ACC112 (cell line): ENCODE data around the gene RPTOR.

ENCODE experiments used
- H2AFZ ChIP-seq: fragments of 200-600 bp; sonication (generic); one replicate; pipeline ENCODE4 v1.6.0; 2017; ENCODE audit warnings: antibody characterized with exemption, low read length; ENCODE audit not compliant: unreplicated experiment
- H3K27ac ChIP-seq: fragments of 200-600 bp; sonication (generic); 2 replicates; pipeline ENCODE4 v1.5.1; 2014; ENCODE audit warnings: low read depth, mild to moderate bottlenecking, antibody characterized with exemption, low read length, moderate library complexity
- H3K27me3 ChIP-seq: fragments of 200-600 bp; sonication (generic); 2 replicates; pipeline ENCODE4 v1.6.1; 2014; ENCODE audit warnings: mild to moderate bottlenecking, antibody characterized with exemption, low read length, moderate library complexity, mixed read lengths; ENCODE audit not compliant: insufficient read depth
- H3K36me3 ChIP-seq: fragments of 200-600 bp; sonication (generic); 2 replicates; pipeline ENCODE4 v1.6.1; 2016; ENCODE audit warnings: mild to moderate bottlenecking, antibody characterized with exemption, low read length, moderate library complexity, mixed read lengths; ENCODE audit not compliant: insufficient read depth
- H3K4me1 ChIP-seq: fragments of 200-600 bp; sonication (generic); one replicate; pipeline ENCODE4 v1.6.1; 2016; ENCODE audit warnings: low read length, mixed read lengths; ENCODE audit not compliant: insufficient read depth, unreplicated experiment, control insufficient read depth
- H3K4me3 ChIP-seq: fragments of 200-600 bp; sonication (generic); 2 replicates; pipeline ENCODE4 v1.5.1; 2014; ENCODE audit warnings: mild to moderate bottlenecking, low read depth, low read length
- H3K79me2 ChIP-seq: fragments of 200-600 bp; sonication (generic); one replicate; pipeline ENCODE4 v1.6.0; 2016; ENCODE audit warnings: low read length; ENCODE audit not compliant: control insufficient read depth, unreplicated experiment, insufficient read depth

The RPTOR gene

DNA sequence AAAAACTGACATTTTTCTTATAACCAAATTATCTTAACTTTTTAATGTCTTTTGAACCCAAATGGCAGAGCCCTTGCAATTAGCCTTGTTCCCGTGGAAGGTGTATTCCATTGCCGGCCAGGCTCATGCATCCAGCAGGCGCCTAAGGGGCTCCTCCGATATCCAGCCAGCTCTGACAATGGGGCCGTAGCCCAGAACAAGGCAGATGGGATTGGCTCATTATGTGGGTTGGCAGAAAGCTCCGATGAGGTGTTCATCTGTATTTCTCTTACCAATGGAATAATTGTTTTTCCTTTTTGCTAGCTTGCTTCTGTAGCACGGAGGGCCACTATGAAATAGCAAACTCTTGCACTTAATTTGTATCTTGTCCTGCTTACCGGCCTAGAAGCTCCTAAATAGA lies 238.8 kb downstream of the RPTOR start:
- Histone ChIP-seq H3K36me3 (peaks cover 6% of the 10 kb centered on the region; the same call in 1 of the 2 replicates), H3K4me1 (peaks cover 29% of the 10 kb centered on the region), H3K4me3 (no peak overlapping the region), H3K27me3 (no peaks in the 10 kb centered on the region), H3K79me2 (peaks cover 10% of the 10 kb centered on the region), H2AFZ (no peak overlapping the region), H3K27ac (no peak overlapping the region)

DNA sequence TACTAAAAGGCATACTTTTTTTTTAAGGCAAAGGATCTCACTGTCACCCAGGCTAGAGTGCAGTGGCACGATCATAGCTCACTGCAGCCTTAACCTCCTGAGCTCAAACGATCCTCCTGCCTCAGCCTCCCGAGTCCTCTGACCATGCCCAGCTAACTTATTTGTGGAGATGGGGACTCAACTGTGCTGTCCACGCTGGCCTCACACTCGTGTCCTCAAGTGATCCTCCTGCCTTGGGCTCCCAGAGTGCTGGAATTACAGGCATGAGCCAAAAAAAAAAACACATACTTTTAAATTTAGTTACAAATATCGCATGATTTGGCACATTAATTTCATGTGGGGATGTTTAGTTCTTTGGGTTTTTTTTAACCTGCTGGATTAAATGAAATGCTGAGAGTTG lies 239.3 kb downstream of the RPTOR start:
- Histone ChIP-seq H3K27ac (no peak overlapping the region), H2AFZ (no peak overlapping the region), H3K27me3 (no peaks in the 10 kb centered on the region), H3K79me2 (peaks cover 10% of the 10 kb centered on the region), H3K36me3 (peaks cover 6% of the 10 kb centered on the region; the same call in 1 of the 2 replicates), H3K4me1 (peaks cover 34% of the 10 kb centered on the region), H3K4me3 (no peak overlapping the region)

DNA sequence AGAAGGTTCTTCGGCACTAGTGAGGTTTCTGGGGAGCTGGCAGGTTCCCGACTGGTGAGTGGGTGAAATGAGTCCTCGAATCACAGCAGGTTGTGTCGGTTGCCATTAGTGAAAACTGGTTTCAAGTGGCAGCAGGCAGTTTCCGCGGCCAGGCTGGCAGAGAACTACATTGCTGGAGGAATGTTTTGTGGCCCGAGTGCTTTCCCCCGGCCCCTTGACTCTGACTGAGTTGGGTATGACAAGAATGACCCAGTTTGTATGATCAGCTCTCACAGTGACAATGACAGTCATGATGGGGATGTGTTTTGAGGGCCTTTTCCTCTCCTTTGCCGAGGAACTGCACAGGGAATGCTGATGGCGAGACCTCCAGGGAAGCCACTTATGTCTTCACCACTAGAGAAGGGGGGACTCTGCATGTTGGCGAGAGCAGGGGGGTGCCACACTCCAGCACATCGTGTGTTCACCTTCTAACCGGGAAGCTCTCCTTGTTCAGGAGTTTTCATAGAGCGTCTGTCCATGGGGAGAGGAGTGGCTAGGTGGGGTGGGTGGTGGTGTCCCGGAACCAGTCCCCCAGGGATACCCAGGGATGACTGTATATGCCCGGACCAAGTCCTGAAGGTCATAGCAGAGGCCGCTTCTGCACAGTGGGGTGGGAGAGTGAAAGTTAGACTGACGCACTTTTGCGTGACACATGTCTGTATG lies 241.0 kb downstream of the RPTOR start:
- no peak overlapping the region for H2AFZ ChIP-seq
- H3K36me3 ChIP-seq, result peaks cover 6% of the 10 kb centered on the region; the same call in 1 of the 2 replicates
- peaks cover 15% of the 10 kb centered on the region for H3K79me2 ChIP-seq
- no peak overlapping the region for H3K4me3 ChIP-seq
- H3K27me3 ChIP-seq, result no peaks in the 10 kb centered on the region
- no peak overlapping the region for H3K27ac ChIP-seq
- H3K4me1 ChIP-seq, result peaks cover 36% of the 10 kb centered on the region

DNA sequence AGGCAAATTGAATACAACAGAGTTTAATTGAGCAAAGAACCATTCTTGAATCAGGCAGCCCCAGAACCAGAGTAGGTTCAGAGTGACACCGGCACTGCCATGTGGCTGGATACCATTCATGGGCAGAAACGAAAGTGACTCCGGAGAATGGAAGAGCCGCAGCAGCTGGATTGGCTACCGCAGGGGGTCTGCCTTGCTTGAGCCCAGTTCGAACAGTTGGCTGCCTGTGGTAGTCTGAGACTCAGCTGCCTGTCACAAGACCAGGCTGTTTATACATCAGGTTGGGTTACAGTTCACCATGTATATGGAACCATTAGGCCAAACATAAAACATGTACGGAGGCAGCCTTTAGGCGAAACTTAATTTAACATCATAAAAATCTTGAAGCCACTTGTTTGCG lies 241.8 kb downstream of the RPTOR start:
- H3K27ac ChIP-seq, result no peak overlapping the region
- H3K79me2 ChIP-seq, result peaks cover 23% of the 10 kb centered on the region
- H3K4me1 ChIP-seq, result peaks cover 38% of the 10 kb centered on the region
- H3K4me3 ChIP-seq, result no peak overlapping the region
- peaks cover 6% of the 10 kb centered on the region; the same call in 1 of the 2 replicates for H3K36me3 ChIP-seq
- H2AFZ ChIP-seq, result no peak overlapping the region
- H3K27me3 ChIP-seq, result no peaks in the 10 kb centered on the region

DNA sequence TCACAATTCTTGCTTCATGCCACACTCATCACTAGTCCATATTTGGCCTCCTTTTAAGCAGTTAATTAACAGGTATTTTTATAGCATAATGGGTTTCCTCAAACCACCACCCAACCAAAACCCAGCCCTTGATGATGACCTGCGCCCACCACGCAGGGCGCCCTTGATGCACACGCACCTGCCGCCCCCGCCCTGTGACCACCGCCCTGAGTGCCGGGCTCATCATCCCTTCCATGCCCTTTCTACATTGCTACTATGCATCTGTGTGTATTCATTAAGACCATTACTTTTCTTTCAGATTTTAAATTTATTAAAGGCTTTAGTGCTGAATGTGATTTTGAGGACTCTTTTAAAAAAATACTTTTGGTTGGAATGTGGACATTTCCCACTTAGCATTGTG lies 242.2 kb downstream of the RPTOR start:
- Histone ChIP-seq H3K36me3 (peaks cover 6% of the 10 kb centered on the region; the same call in 1 of the 2 replicates), H3K4me3 (no peak overlapping the region), H3K27me3 (no peaks in the 10 kb centered on the region), H3K79me2 (peaks cover 22% of the 10 kb centered on the region), H3K4me1 (peaks cover 42% of the 10 kb centered on the region), H3K27ac (no peak overlapping the region), H2AFZ (no peak overlapping the region)

DNA sequence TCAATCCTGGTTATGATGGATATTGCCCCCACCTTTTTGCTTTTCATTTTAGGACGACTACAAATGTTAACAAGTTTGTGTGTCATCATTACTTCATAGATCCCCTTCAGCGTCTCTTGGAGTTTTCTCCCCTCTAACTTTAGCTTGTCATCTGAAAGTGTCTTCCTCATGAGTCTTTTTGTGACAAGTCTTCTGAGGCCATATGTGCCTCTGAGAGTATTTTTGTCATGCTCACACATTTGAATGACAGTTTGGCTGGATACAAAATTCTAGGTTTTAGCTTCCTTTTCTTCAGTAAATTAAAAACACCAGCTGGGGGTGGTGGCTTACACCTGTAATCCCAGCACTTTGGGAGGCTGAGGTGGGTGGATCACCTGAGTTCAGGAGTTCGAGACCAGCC lies 243.2 kb downstream of the RPTOR start:
- no peak overlapping the region for H2AFZ ChIP-seq
- H3K4me3 ChIP-seq, result no peak overlapping the region
- peaks cover 45% of the 10 kb centered on the region for H3K4me1 ChIP-seq
- peaks cover 20% of the 10 kb centered on the region for H3K79me2 ChIP-seq
- peaks cover 6% of the 10 kb centered on the region; the same call in 1 of the 2 replicates for H3K36me3 ChIP-seq
- no peaks in the 10 kb centered on the region for H3K27me3 ChIP-seq
- H3K27ac ChIP-seq, result 0 out of 2 replicates have a peak overlapping the region, but pooled peaks have one; percentile 5

DNA sequence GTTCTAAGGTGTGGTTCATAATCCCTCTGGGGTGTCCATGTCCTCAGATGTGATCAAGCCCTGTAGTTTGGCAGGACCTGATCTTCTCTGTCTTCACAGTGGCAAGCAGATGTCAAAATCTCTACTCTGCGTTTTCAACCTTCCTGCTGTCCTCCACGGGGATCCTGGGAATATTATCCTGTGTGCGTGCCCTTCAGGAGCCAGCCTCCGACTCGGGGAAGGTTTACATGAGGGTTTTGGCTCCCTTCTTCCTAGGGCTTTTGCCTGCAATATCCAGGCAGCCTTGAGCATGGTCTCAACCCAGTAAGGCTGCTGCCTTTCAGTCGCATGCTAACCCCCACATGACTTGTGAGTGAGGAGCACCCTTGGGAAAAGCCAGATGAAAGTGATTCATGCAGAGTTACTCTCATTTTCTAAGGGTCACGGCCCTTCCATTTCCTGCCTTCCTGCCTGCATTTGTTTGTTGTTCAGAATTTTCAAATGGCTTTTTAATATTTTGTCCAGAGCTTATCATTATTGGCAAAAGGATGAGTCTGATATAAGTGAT lies 244.8 kb downstream of the RPTOR start:
- Histone ChIP-seq H2AFZ (no peak overlapping the region), H3K27me3 (no peaks in the 10 kb centered on the region), H3K36me3 (peaks cover 8% of the 10 kb centered on the region; the same call in 1 of the 2 replicates), H3K79me2 (peaks cover 20% of the 10 kb centered on the region), H3K4me1 (peaks cover 58% of the 10 kb centered on the region), H3K27ac (peak overlapping the region; percentile 97), H3K4me3 (peak overlapping the region; percentile 48)

DNA sequence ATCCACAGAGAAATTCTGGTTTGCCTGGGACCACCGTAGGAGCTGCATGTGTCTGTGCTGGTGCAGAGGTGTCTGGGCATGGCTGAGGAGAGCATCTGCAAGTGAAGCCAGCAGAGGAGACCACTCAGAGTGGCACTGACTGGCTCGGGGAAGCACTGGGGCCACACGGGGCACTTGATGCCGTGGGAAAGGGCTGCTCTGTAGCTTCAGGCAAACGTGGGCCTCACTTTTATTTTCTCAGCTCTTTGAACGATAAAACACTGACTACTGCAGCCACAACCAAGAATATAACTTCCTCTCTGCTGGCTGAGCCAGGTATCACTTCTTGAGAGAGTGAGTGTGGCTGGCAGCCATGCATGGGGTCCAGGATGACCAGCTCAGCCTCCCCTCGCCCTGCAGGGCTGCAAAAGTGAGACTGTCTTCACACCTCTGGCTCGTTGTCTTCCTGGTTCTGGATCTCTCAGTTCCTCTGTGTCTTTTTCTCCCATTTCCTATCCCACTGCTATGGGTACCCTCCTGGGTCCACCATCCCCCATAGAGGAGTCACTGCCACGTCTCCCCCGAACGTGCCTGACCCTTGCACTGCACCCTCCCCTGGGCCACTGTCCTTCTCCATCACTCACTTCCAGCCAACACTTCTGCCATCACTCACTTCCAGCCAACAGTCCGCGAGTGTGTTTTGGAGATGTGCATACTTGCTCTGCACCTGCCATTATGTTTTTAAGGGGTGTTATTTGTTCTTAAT lies 245.6 kb downstream of the RPTOR start:
- no peaks in the 10 kb centered on the region for H3K27me3 ChIP-seq
- H2AFZ ChIP-seq, result no peak overlapping the region
- H3K4me1 ChIP-seq, result peaks cover 60% of the 10 kb centered on the region
- H3K79me2 ChIP-seq, result peaks cover 20% of the 10 kb centered on the region
- peak overlapping the region; percentile 97 for H3K27ac ChIP-seq
- peaks cover 9% of the 10 kb centered on the region; the same call in 1 of the 2 replicates for H3K36me3 ChIP-seq
- H3K4me3 ChIP-seq, result peak overlapping the region; percentile 48

DNA sequence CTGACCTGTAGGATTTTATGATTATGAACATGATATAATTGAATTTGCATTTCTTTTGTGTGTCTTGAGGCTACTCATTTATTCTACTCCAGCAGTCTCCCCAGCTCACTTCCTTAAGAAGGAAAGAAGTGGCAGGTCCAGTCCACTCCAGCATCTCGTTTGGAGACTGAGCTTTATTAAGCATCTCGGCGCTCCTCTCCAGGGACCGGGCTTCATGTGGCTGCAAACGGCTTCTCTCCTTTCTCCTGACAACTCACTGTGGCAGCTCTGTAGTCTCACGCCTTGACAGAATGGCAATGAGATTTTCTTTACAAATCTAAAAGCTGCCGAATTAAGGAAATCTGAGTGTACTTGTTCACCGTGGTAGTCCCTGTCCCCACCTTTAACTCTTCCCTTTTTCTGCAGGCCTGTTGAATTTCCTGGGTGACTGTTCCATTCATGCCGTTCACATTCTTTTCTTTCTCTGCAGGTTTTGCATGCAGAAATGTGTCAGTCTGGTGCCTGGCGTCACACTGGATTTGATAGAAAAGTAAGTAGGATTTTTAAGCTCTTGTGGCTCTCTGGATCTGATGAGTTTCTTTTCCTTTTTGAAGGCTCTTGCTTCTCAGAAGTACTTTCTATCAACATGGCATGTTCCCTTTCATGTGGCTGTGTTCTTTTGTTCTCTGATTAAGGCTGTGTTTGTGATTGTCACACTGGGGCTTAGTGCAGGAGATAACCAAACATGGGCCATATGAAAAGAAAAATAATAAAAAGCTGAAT lies 246.5 kb downstream of the RPTOR start:
- Histone ChIP-seq H3K4me1 (peaks cover 60% of the 10 kb centered on the region), H2AFZ (no peak overlapping the region), H3K27ac (peak overlapping the region; percentile 97), H3K79me2 (peaks cover 20% of the 10 kb centered on the region), H3K4me3 (peak overlapping the region; percentile 13; the same call in 1 of the 2 replicates), H3K36me3 (peaks cover 9% of the 10 kb centered on the region; the same call in 1 of the 2 replicates), H3K27me3 (no peaks in the 10 kb centered on the region)

DNA sequence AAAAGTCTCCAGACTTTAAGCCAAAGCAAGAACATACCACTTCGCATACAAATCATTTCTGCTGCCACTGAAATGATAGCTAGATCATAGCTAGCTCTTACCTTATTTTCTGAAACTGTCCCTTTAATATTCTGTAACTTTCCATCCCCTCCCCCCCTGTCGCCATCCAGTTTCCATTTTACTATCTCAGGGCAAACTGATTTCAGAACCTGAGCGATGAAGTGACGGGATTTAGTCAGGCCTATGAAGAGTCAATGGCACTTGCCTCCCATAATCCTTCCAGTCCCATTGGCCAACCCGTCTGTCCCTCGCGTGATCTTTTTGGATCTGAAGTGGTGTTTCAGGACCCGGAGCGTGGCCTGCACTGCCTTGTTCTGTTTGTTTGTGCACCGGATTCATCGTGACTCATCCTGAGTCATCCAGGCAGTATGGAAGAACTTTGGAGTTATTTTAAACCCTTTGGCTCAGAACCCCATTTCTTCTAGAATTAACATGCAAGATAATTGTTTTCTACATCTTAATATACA lies 247.2 kb downstream of the RPTOR start:
- Histone ChIP-seq H3K79me2 (peaks cover 20% of the 10 kb centered on the region), H2AFZ (no peak overlapping the region), H3K27ac (peak overlapping the region; percentile 97), H3K4me3 (peak overlapping the region; percentile 13; the same call in 1 of the 2 replicates), H3K36me3 (peaks cover 9% of the 10 kb centered on the region; the same call in 1 of the 2 replicates), H3K27me3 (no peaks in the 10 kb centered on the region), H3K4me1 (peaks cover 60% of the 10 kb centered on the region)
